CD4-positive, alpha-beta T cell (primary cell): ENCODE data around the gene MYBL2. TPM values are rescaled to one million over a fixed set of nuclear protein-coding genes. Genes with fewer than 3 reads are reported as not detected.

Source experiments
- ATAC-seq: fragments of 200-7000 bp; cut with Tn5 transposase; one replicate; pipeline ENCODE4 v1.10.0; 2022; ENCODE audit warnings: mild to moderate bottlenecking; ENCODE audit not compliant: poor library complexity
- CTCF ChIA-PET: fragments of 350-600 bp; sonication (Branson Sonifier 250); formaldehyde crosslinking; loops from one replicate; lab custom pipeline; 2021; ENCODE audit warnings: antibody characterized with exemption, inconsistent platforms; lab: Charles Lee
- POLR2A ChIA-PET: fragments of 350-600 bp; sonication (Branson Sonifier 250); formaldehyde crosslinking; loops from one replicate; lab custom pipeline; 2021; ENCODE audit warnings: antibody characterized with exemption, inconsistent platforms; lab: Charles Lee
- DNase-seq, 14 experiments: peaks; one replicate each; pipeline ENCODE4 v3.0.0-alpha.2; 2013 to 2020; ENCODE audit warnings: mixed read lengths in 2 of 14
- H3K27ac ChIP-seq, 2 donors: one replicate each; pipeline versions ENCODE4 v1.5.1 to v1.7.0; 2013; ENCODE audit warnings: low read length in 2 of 2, low read depth in 1 of 2, mild to moderate bottlenecking in 1 of 2
- H3K27me3 ChIP-seq, 2 experiments: 1 replicate in 1 of 2; 2 replicates in 1 of 2; pipeline versions ENCODE4 v1.6.1 to v1.7.0; 2013; ENCODE audit warnings: low read length in 2 of 2, control low read depth in 1 of 2, mild to moderate bottlenecking in 1 of 2, moderate library complexity in 1 of 2; ENCODE audit not compliant: insufficient read depth in 2 of 2, control insufficient read depth in 1 of 2
- H3K36me3 ChIP-seq: one replicate; pipeline ENCODE4 v1.6.1; 2013; ENCODE audit warnings: low read length, control low read depth; ENCODE audit not compliant: insufficient read depth
- H3K4me1 ChIP-seq: one replicate; pipeline ENCODE4 v1.6.1; 2013; ENCODE audit warnings: low read length, control low read depth; ENCODE audit not compliant: insufficient read depth
- H3K4me3 ChIP-seq: one replicate; pipeline ENCODE4 v1.5.1; 2013; ENCODE audit warnings: mild to moderate bottlenecking, low read length, moderate library complexity
- H3K9me3 ChIP-seq, 2 experiments: 1 replicate in 1 of 2; 2 replicates in 1 of 2; pipeline versions ENCODE4 v1.6.1 to v1.7.0; 2013; ENCODE audit warnings: low read length in 2 of 2, mild to moderate bottlenecking in 2 of 2, control low read depth in 1 of 2, moderate library complexity in 1 of 2; ENCODE audit not compliant: control insufficient read depth in 1 of 2, insufficient read depth in 1 of 2
- H3K27ac Mint-ChIP-seq: one replicate; pipeline ENCODE4 v1.8.0; 2020; ENCODE audit warnings: mixed read lengths
- H3K27me3 Mint-ChIP-seq: one replicate; pipeline ENCODE4 v1.8.0; 2021; ENCODE audit warnings: mixed read lengths
- H3K36me3 Mint-ChIP-seq: one replicate; pipeline ENCODE4 v1.8.0; 2021; ENCODE audit warnings: low read depth, mixed read lengths
- H3K4me1 Mint-ChIP-seq: one replicate; pipeline ENCODE4 v1.8.0; 2021; ENCODE audit warnings: low read depth, mixed read lengths
- H3K4me3 Mint-ChIP-seq: one replicate; pipeline ENCODE4 v1.8.0; 2020; ENCODE audit warnings: mild to moderate bottlenecking, mixed read lengths
- H3K9me3 Mint-ChIP-seq: one replicate; pipeline ENCODE4 v1.8.0; 2020; ENCODE audit warnings: mixed read lengths
- intact Hi-C, 2 experiments: fragments of 100-400 bp; cut with DNase I in 1 of 2; cut with micrococcal nuclease in 1 of 2; formaldehyde crosslinking; loops; one replicate each; pipeline versions ENCODE4 v1.15.1 to v1.9.0; 2023 to 2025; cut with DNase I, micrococcal nuclease
- total RNA-seq, 174 experiments: library from RNA in 2 of 174; stranded (reverse) in 2 of 174; gene quantifications; one replicate each; pipeline ENCODE4 v1.2.3 and lab custom pipeline; 2021 to 2026
- TF ChIP-seq, protein P1 (sequence below): fragments of 200-600 bp; IDR thresholded peaks from one replicate; pipeline ENCODE4 v1.8.0; 2022; ENCODE audit warnings: antibody characterized with exemption, mild to moderate bottlenecking

MYBL2 gene
- total RNA-seq, 2 experiments from 2014 or later: 0.56 to 0.69 TPM

DNA sequence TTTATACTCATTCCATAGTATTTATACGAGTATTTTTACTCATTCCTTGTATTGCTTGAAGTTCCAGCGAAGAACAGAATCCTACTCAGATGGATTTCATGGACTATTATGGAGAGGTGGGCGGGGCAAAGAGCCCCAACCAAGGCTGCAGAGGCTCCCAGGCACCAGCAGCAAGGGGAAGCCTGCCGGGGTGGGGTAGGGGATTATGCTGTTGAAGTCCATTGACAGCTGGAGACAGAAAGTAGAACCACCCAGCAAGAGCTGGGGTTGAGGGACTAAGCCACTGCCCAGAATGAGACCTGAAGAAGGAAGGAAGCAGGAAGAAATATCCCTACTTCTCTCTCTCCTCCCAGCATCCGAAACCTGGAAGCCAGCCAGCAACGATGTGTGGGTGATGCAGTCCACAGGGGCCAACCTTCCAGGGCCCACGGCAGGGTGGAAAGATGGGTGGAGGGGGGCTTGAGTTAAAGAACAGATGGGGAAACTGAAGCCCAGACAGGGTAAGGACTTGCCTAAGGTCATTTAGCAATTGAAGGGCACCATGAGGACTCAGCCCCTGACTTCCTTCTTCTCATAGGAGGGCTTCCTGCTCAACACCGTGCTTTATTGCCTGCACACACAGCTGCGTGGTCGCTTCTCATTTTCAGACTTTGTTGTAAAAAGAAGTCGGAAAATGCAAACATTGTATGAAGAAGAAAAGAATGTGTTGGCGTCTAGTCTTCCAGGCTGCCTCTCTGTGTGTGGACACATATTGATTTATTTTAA is 78.2 kb downstream of the MYBL2 start:
- H3K36me3 ChIP-seq: no peaks in the 10 kb centered on the region
- no peak overlapping the region for H3K27ac ChIP-seq
- TF ChIP-seq, protein P1, sequence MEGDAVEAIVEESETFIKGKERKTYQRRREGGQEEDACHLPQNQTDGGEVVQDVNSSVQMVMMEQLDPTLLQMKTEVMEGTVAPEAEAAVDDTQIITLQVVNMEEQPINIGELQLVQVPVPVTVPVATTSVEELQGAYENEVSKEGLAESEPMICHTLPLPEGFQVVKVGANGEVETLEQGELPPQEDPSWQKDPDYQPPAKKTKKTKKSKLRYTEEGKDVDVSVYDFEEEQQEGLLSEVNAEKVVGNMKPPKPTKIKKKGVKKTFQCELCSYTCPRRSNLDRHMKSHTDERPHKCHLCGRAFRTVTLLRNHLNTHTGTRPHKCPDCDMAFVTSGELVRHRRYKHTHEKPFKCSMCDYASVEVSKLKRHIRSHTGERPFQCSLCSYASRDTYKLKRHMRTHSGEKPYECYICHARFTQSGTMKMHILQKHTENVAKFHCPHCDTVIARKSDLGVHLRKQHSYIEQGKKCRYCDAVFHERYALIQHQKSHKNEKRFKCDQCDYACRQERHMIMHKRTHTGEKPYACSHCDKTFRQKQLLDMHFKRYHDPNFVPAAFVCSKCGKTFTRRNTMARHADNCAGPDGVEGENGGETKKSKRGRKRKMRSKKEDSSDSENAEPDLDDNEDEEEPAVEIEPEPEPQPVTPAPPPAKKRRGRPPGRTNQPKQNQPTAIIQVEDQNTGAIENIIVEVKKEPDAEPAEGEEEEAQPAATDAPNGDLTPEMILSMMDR: no peak
- ChIA-PET CTCF (no interaction called here), POLR2A (no interaction called here)
- Mint-ChIP-seq H3K9me3 (no peaks in the 10 kb centered on the region), H3K27ac (no peak overlapping the region), H3K4me1 (peaks cover 8% of the 10 kb centered on the region), H3K36me3 (no peaks in the 10 kb centered on the region), H3K27me3 (no peaks in the 10 kb centered on the region), H3K4me3 (peak overlapping the region; percentile 22)
- no peaks in the 10 kb centered on the region for H3K27me3 ChIP-seq
- no peaks in the 10 kb centered on the region for H3K9me3 ChIP-seq
- DNase-seq: no peak
- no peak overlapping the region for H3K4me3 ChIP-seq
- intact Hi-C loops: loop anchor here in 1 of 2 experiments (5.0 kb wide), 1 partner anchor 442 kb away; the partner anchor contains the start of gene JPH2
- H3K4me1 ChIP-seq: peaks cover 8% of the 10 kb centered on the region
- ATAC-seq: no peak

DNA sequence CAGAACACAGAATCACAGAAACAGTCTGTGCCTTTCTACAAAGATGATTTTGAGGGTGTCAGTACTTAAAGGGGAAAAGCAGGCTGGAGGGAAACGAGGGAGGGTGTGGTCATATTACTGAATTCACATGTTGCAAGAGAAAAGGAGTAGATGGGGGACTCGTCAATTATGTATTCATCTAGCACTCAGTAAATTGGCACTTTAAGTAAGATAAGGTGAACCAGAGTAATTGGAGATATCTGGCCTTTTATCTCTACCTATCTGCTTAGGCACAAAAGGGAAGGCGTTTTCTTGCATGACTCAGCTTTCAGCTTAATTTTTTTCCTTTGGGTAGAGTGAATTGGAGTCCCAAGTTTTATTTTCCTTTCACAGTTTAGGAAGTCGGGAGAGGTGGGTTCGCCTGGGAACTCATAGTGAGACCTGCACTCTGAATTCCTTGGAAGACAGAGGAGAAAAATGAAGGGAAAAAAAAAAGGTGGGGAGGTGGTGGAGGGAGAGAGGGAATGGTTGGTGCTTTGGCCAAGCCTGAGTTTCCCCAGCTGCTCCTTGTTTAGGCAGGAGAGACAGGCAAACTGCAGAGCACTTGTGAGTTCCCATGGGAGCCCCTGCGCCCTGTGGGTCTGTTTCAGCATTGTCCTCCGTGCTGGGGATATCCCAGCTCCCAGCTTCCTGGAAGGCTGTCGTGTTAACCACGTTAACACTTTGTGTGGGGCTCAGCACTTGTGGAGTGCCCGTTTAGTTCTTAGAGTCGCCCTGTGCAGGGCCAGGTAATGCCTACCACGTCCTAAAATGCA is 79.6 kb downstream of the MYBL2 start:
- Mint-ChIP-seq H3K27ac (no peak overlapping the region), H3K27me3 (no peaks in the 10 kb centered on the region), H3K4me3 (no peak overlapping the region), H3K36me3 (no peaks in the 10 kb centered on the region), H3K4me1 (peaks cover 20% of the 10 kb centered on the region), H3K9me3 (no peaks in the 10 kb centered on the region)
- Histone ChIP-seq H3K4me3 (no peak overlapping the region), H3K36me3 (no peaks in the 10 kb centered on the region), H3K9me3 (no peaks in the 10 kb centered on the region), H3K27me3 (no peaks in the 10 kb centered on the region), H3K4me1 (peaks cover 20% of the 10 kb centered on the region), H3K27ac (no peak overlapping the region)
- no peak for DNase-seq
- intact Hi-C loops: loop anchor here in 1 of 2 experiments (5.0 kb wide), 1 partner anchor 441 kb away; the partner anchor contains the start of gene JPH2
- TF ChIP-seq, protein P1: no peak
- ATAC-seq: no peak
- ChIA-PET CTCF (no interaction called here), POLR2A (no interaction called here)

DNA sequence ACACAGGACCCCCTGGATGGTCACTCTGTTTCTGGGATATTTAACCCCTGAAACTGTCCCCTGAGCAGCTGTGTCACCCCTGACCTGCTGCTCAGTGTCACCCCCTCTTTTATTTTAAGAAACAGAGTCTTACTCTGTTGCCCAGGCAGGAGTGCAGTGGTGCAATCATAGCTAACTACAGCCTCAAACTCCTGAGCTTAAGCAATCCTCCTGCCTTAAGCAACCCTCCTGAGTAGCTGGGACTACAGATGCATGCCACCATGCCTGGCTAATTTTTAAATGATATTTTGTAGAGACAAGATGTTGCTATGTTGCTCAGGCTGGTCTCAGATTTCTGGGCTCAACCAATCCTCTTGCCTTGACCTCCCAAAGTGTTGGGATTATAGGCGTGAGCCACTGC is 81.4 kb downstream of the MYBL2 start:
- intact Hi-C loops: loop anchor here in 1 of 2 experiments (2.0 to 5.0 kb wide), 2 partner anchors 299 to 439 kb away; partner anchors contain the start of gene JPH2
- H3K9me3 Mint-ChIP-seq: no peaks in the 10 kb centered on the region
- ChIA-PET CTCF (interaction anchor here (0.7 to 1.3 kb wide), 2 partner anchors 216 to 332 kb away, joined by 3 to 5 read pairs; no protein-coding TSS in a partner anchor), POLR2A (interaction anchor here (0.6 kb wide), 1 partner anchor 322 kb away, joined by 4 read pairs; no protein-coding TSS in a partner anchor)
- ATAC-seq (no peak), DNase-seq (no peak)
- H3K4me1 Mint-ChIP-seq: peaks cover 30% of the 10 kb centered on the region
- H3K4me3 Mint-ChIP-seq: no peak overlapping the region
- no peaks in the 10 kb centered on the region for H3K27me3 ChIP-seq
- H3K27me3 Mint-ChIP-seq: no peaks in the 10 kb centered on the region
- no peaks in the 10 kb centered on the region for H3K36me3 ChIP-seq
- H3K4me3 ChIP-seq: no peak overlapping the region
- no peaks in the 10 kb centered on the region for H3K9me3 ChIP-seq
- H3K27ac Mint-ChIP-seq: no peak overlapping the region
- TF ChIP-seq, protein P1: no peak
- H3K36me3 Mint-ChIP-seq: no peaks in the 10 kb centered on the region
- peaks cover 33% of the 10 kb centered on the region for H3K4me1 ChIP-seq
- H3K27ac ChIP-seq: no peak overlapping the region
